Ishikawa (cell line): ENCODE data around the gene CCR5.

Experiments used
- CEBPB ChIP-seq: IDR thresholded peaks from 2 replicates; pipeline ENCODE4 v1.6.1; 2012
- CREB1 ChIP-seq: IDR thresholded peaks from 2 replicates; pipeline ENCODE4 v1.6.1; 2012; ENCODE audit warnings: low read depth
- EGR1 ChIP-seq: IDR thresholded peaks from 2 replicates; pipeline ENCODE4 v1.6.1; 2012
- EP300 ChIP-seq: IDR thresholded peaks from 2 replicates; pipeline ENCODE4 v1.6.1; 2012; ENCODE audit warnings: borderline replicate concordance
- FOXM1 ChIP-seq: IDR thresholded peaks from 2 replicates; pipeline ENCODE4 v1.6.1; 2012; ENCODE audit warnings: low read depth, borderline replicate concordance
- NFIC ChIP-seq: IDR thresholded peaks from 2 replicates; pipeline ENCODE4 v1.6.1; 2012
- RAD21 ChIP-seq: IDR thresholded peaks from 2 replicates; pipeline ENCODE4 v1.6.1; 2012; ENCODE audit warnings: low read depth
- REST ChIP-seq: IDR thresholded peaks from 2 replicates; pipeline ENCODE4 v1.6.1; 2012; ENCODE audit warnings: low read depth, mild to moderate bottlenecking
- TAF1 ChIP-seq: IDR thresholded peaks from 2 replicates; pipeline ENCODE4 v1.6.1; 2012; ENCODE audit warnings: low read depth, mild to moderate bottlenecking
- TCF12 ChIP-seq: IDR thresholded peaks from 2 replicates; pipeline ENCODE4 v1.6.1; 2012; ENCODE audit warnings: low read depth
- TEAD4 ChIP-seq: IDR thresholded peaks from 2 replicates; pipeline ENCODE4 v1.6.1; 2012
- YY1 ChIP-seq: IDR thresholded peaks from 2 replicates; pipeline ENCODE4 v1.6.1; 2012; ENCODE audit warnings: low read depth
- ZBTB7A ChIP-seq: IDR thresholded peaks from 2 replicates; pipeline ENCODE4 v1.6.1; 2012; ENCODE audit warnings: low read depth
- TF ChIP-seq, protein P1 (sequence below): IDR thresholded peaks from 2 replicates; pipeline ENCODE4 v1.6.1; 2012
- TF ChIP-seq, protein P2 (sequence below): IDR thresholded peaks from 2 replicates; pipeline ENCODE4 v1.6.1; 2012

CCR5 gene

GRCh38 chr3:46370839-46371518 is at the start of gene CCR5:
CCR5 (plus strand) TSS chr3:46370946; CDS start chr3:46372903, 1,957 bp downstream.
- TF ChIP-seq RAD21 (no peak), TCF12 (no peak), TEAD4 (no peak), NFIC (no peak), EGR1 (no peak), YY1 (no peak), CREB1 (no peak), EP300 (no peak), TAF1 (no peak), CEBPB (no peak), FOXM1 (no peak), REST (no peak)
- TF ChIP-seq, protein P1, sequence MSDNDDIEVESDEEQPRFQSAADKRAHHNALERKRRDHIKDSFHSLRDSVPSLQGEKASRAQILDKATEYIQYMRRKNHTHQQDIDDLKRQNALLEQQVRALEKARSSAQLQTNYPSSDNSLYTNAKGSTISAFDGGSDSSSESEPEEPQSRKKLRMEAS, result no peak

DNA sequence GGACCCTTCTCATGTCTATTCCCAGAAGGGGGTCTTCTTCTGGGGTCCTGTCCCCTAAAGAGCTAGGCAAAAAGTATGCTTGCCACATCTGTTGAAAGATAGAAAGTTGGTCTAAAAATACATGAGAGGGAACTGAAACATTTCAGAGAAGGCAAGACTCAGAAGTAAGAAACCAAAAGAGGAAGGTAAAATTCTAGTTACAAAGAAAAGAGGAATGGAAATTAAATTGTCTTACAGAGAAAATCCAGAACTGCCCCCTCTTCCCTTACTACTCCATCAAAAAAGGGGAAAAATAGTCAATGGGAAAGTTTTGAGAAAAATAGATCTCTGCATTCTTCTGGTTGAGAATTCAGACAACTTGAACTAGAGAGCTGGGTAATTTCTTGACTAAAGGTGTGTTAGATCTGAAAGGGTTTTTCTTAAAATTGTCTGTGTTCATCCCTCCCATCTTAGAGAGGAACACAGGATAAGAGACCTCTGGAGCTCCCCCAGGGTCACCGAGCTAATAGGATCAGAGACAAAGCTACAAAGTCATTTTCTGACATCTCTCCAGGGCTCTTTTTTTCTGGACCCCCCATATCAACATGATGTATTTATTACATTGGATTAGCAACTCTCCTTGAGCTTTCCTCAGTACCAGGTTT is 49.2 kb upstream of the CCR5 start:
- TF ChIP-seq, protein P2, sequence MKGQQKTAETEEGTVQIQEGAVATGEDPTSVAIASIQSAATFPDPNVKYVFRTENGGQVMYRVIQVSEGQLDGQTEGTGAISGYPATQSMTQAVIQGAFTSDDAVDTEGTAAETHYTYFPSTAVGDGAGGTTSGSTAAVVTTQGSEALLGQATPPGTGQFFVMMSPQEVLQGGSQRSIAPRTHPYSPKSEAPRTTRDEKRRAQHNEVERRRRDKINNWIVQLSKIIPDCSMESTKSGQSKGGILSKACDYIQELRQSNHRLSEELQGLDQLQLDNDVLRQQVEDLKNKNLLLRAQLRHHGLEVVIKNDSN, result no peak
- TF ChIP-seq, protein P1, result no peak
- no peak for TF ChIP-seq CEBPB
- TF ChIP-seq EP300, result no peak
- TF ChIP-seq NFIC, result no peak
- TF ChIP-seq REST, result no peak
- no peak for TF ChIP-seq TAF1
- no peak for TF ChIP-seq CREB1
- TF ChIP-seq TEAD4, result no peak
- no peak for TF ChIP-seq EGR1
- no peak for TF ChIP-seq RAD21
- TF ChIP-seq TCF12, result no peak

DNA sequence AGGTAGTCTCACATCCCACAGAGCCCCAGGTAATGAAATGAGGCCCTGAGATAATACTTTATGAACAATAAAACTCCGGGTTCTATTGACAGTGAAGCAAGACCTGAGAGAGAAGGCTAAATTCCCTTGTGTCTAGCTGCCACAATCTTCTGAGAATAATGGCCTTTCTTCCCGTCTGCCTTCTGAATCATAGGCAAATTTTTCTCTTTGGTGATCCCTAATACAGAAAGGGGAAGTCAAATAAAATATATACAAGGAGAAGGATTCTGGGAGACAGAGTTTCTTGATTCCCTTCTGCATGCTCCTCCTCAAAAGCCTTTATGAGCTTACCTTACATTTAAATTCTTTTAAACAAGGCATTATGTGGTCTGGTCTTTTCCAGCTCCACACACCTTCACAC is 46.7 kb upstream of the CCR5 start:
- TF ChIP-seq, protein P2, result no peak
- TF ChIP-seq YY1 (no peak), FOXM1 (no peak), ZBTB7A (no peak), REST (no peak), TCF12 (no peak), TEAD4 (no peak), NFIC (no peak), TAF1 (no peak), EP300 (no peak), CEBPB (no peak), RAD21 (no peak)
- TF ChIP-seq, protein P1, result no peak
